Kidney glomerular epithelial cell (primary cell): ENCODE results near the gene KYNU.
"Not testable (repeated sequence)": the region's sequence is repeated elsewhere in the genome, so short reads cannot be mapped to it uniquely, and the experiment has no call there.

Experiments used
- DNase-seq: peaks from one replicate; lab custom pipeline; 2025; lab: John Stamatoyannopoulos, UW

Gene KYNU

GRCh38 chr2:142877216-142877838 lies at the start of gene KYNU:
TSS of gene KYNU (plus strand) at chr2:142877664. CDS start at chr2:142885368, 7,704 bp downstream.
- DNase-seq, result no peak

- peak; percentile 11 for DNase-seq
These were observed 43.4 kb upstream of the KYNU start for GRCh38 chr2:142834021-142834420.

- no peak for DNase-seq
These were observed 37.0 kb upstream of the KYNU start for GRCh38 chr2:142840436-142840835.

- no peak for DNase-seq
These were observed 35.7 kb upstream of the KYNU start for GRCh38 chr2:142841788-142842187.

GRCh38 chr2:142842369-142842768 lies 35.1 kb upstream of the KYNU start:
- DNase-seq, result no peak

GRCh38 chr2:142843731-142844130 lies 33.7 kb upstream of the KYNU start:
- DNase-seq, result no peak

GRCh38 chr2:142848023-142848606 lies 29.3 kb upstream of the KYNU start:
- no peak for DNase-seq

- DNase-seq, result peak; percentile 67
These were observed 27.6 kb upstream of the KYNU start for GRCh38 chr2:142849820-142850219.

GRCh38 chr2:142853912-142854311 lies 23.6 kb upstream of the KYNU start:
- DNase-seq, result no peak

GRCh38 chr2:142857256-142858164 lies 20.0 kb upstream of the KYNU start:
- no peak for DNase-seq

GRCh38 chr2:142858961-142859360 lies 18.5 kb upstream of the KYNU start:
- no peak for DNase-seq

GRCh38 chr2:142862299-142862698 lies 15.2 kb upstream of the KYNU start:
- DNase-seq, result no peak

- no peak for DNase-seq
These were observed 14.6 kb upstream of the KYNU start for GRCh38 chr2:142862847-142863246.

- peak; percentile 15 for DNase-seq
These were observed 13.9 kb upstream of the KYNU start for GRCh38 chr2:142863485-142863961.

GRCh38 chr2:142864605-142865004 lies 12.9 kb upstream of the KYNU start:
- DNase-seq, result not testable (repeated sequence)

- DNase-seq, result no peak
These were observed 11.5 kb upstream of the KYNU start for GRCh38 chr2:142865924-142866323.

GRCh38 chr2:142866426-142866825 lies 11.0 kb upstream of the KYNU start:
- no peak for DNase-seq

GRCh38 chr2:142867136-142867535 lies 10.3 kb upstream of the KYNU start:
- DNase-seq, result no peak

- no peak for DNase-seq
These were observed 9.2 kb upstream of the KYNU start for GRCh38 chr2:142868229-142868762.

GRCh38 chr2:142869065-142869460 lies 8.4 kb upstream of the KYNU start:
- DNase-seq, result not testable (repeated sequence)

- DNase-seq, result no peak
These were observed 7.9 kb upstream of the KYNU start for GRCh38 chr2:142869461-142870106.

- no peak for DNase-seq
These were observed 6.9 kb upstream of the KYNU start for GRCh38 chr2:142870526-142870925.
